GM06990 (cell line): ENCODE measurements around the gene HPCA.

Source experiments
- DNase-seq: peaks from one replicate; pipeline ENCODE4 v3.0.0-alpha.2; 2011; ENCODE audit not compliant: insufficient read length; ENCODE audit errors: extremely low read depth
- H3K27me3 ChIP-seq: replicated peaks from 2 replicates; pipeline ENCODE4 v1.6.0; 2011; ENCODE audit warnings: low read length; ENCODE audit not compliant: control insufficient read depth, insufficient read depth
- H3K36me3 ChIP-seq: 2 replicates; pipeline ENCODE4 v1.5.1; 2011; ENCODE audit warnings: low read length; ENCODE audit not compliant: control insufficient read depth, insufficient read depth
- H3K4me3 ChIP-seq: replicated peaks from 2 replicates; pipeline ENCODE4 v1.5.1; 2011; ENCODE audit warnings: low read depth, mild to moderate bottlenecking, control low read depth, low read length
- CTCF ChIP-seq: IDR thresholded peaks from 2 replicates; pipeline ENCODE4 v1.5.1; 2011; ENCODE audit warnings: low read length, control low read depth, mild to moderate bottlenecking, inconsistent platforms; ENCODE audit not compliant: insufficient read depth, poor library complexity, severe bottlenecking

Gene HPCA

GRCh38 chr1:32929366-32929765 is 43.1 kb downstream of the HPCA start:
- Histone ChIP-seq H3K27me3 (peaks cover 2% of the 10 kb centered on the region; the same call in 1 of the 2 replicates), H3K4me3 (no peak overlapping the region), H3K36me3 (peaks cover 1% of the 10 kb centered on the region; the same call in 1 of the 2 replicates)
- no peak for TF ChIP-seq CTCF
- no peak for DNase-seq

GRCh38 chr1:32931760-32932159 is 45.5 kb downstream of the HPCA start:
- Histone ChIP-seq H3K4me3 (no peak overlapping the region), H3K36me3 (peaks cover 3% of the 10 kb centered on the region), H3K27me3 (no peaks in the 10 kb centered on the region)
- no peak for DNase-seq
- no peak for TF ChIP-seq CTCF

GRCh38 chr1:32933742-32934322 is 47.5 kb downstream of the HPCA start:
- H3K36me3 ChIP-seq: peaks cover 7% of the 10 kb centered on the region
- H3K4me3 ChIP-seq: no peak overlapping the region
- no peaks in the 10 kb centered on the region for H3K27me3 ChIP-seq
- no peak for DNase-seq
- TF ChIP-seq CTCF: no peak

- Histone ChIP-seq H3K27me3 (no peaks in the 10 kb centered on the region), H3K36me3 (peaks cover 10% of the 10 kb centered on the region), H3K4me3 (no peak overlapping the region)
- DNase-seq: no peak
- TF ChIP-seq CTCF: no peak
Observed at GRCh38 chr1:32934535-32934934, 48.2 kb downstream of the HPCA start.

GRCh38 chr1:32937061-32937460 is 50.8 kb downstream of the HPCA start:
- Histone ChIP-seq H3K4me3 (no peak overlapping the region), H3K27me3 (no peaks in the 10 kb centered on the region), H3K36me3 (peaks cover 13% of the 10 kb centered on the region)
- no peak for TF ChIP-seq CTCF
- no peak for DNase-seq
